GM18858 (cell line): ENCODE results near the gene CCHCR1.
A peak's percentile ranks its signal among the peaks of the same experiment; 100 is the strongest.

ENCODE experiments used
- ATAC-seq: cut with Tn5 transposase; IDR thresholded peaks from one replicate; pipeline ENCODE4 v1.9.1; 2021; ENCODE audit not compliant: unreplicated experiment

Gene CCHCR1

DNA sequence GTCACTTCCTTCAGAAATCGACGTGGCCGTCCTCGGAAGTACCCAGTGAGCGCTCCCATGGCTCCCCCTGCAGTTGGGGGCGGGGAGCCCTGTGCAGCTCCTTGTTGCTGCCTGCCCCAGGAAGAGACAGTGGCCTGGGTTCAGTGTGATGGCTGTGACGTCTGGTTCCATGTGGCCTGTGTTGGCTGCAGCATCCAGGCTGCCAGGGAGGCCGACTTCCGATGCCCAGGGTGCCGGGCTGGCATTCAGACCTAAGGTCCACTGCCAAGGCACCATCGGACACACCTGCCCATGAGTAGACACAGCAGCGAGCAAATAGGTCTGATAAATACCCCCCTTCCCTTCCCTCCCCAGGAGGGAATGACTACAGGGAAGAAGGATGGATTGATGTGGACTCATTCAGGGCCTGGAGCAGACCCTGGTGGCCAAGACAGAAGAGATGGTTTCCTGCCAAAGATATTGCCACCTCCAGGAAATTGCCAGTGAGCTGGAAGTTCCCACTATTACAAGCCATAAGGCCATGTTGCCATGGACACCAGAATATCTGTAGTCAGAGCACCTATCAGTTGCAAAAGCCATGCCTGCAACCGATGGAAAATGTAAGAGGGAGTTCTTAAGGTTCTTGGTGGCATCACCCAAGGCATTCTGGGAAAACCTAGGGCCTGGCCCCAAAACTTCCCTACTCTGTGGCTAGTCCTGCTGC lies 5.0 kb upstream of the CCHCR1 start:
- no peak for ATAC-seq

DNA sequence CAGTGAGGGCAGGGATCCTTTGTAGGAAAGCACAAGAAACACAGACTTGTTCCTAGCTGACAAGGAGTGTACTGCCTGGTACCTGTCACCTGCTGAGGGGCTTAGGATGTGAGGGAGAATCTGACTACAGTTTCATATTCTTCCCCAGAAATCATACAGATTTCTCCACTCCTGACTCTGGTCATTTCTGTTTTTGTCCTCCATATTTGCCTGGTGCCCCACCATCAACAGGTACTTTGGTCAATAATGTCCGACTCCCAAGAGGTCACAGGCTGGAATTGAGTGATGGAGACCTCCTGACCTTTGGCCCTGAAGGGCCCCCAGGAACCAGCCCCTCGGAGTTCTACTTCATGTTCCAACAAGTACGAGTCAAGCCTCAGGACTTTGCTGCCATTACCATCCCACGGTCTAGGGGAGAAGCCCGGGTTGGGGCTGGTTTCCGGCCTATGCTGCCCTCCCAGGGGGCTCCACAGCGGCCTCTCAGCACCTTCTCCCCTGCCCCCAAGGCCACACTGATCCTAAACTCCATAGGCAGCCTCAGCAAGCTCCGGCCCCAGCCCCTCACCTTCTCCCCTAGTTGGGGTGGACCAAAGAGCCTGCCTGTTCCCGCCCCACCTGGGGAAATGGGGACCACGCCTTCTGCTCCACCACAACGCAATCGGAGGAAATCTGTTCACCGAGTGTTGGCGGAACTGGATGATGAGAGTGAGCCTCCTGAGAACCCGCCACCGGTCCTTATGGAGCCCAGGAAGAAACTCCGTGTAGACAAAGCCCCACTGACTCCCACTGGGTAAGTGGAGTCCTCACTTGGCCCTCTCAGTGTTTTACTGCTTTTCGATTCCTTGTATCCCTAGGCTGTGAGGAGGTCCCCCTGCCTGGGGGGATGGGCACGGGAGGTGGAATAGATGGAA lies 3.9 kb upstream of the CCHCR1 start:
- ATAC-seq = no peak

DNA sequence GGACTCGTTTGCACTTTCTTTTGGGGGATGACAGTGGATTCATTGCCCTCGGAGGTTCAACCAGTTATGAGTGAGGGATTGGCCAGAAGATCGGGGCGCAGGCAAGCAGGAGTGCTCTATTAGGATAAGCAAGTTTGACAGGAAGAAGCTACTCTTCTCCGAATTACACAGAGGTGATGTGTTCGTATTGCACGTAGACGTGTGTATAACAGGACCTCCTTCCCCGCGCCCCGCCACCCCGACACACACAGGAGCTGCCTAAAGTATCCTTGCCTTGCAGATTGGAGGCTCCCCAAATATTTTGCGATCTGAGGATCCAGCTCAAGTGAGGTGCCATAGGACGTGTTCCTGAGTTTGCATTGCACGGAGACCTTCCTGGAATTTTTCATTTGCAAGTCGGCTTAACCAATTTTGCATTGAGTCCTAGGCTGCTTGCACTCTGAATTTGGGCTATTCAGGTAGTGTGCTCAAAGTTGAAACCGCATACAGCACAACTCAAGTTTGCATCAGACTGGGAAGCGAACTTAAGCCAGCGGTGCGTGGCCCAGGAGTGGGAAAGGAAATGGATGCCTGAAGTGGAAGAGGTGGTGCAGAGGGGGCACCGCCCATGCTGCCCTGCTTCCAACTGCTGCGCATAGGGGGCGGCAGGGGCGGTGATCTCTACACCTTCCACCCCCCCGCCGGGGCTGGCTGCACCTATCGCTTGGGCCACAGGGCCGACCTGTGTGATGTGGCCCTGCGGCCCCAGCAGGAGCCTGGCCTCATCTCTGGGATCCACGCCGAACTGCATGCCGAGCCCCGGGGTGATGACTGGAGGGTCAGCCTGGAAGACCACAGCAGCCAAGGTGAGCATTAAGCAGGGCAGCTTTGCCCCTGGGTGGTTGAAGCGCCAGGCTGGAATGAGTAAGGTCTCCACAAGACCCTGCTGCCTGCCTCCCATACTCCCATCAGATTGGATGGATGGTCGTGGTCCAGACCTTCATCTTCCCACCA lies 1.6 kb upstream of the CCHCR1 start:
- no peak for ATAC-seq

DNA sequence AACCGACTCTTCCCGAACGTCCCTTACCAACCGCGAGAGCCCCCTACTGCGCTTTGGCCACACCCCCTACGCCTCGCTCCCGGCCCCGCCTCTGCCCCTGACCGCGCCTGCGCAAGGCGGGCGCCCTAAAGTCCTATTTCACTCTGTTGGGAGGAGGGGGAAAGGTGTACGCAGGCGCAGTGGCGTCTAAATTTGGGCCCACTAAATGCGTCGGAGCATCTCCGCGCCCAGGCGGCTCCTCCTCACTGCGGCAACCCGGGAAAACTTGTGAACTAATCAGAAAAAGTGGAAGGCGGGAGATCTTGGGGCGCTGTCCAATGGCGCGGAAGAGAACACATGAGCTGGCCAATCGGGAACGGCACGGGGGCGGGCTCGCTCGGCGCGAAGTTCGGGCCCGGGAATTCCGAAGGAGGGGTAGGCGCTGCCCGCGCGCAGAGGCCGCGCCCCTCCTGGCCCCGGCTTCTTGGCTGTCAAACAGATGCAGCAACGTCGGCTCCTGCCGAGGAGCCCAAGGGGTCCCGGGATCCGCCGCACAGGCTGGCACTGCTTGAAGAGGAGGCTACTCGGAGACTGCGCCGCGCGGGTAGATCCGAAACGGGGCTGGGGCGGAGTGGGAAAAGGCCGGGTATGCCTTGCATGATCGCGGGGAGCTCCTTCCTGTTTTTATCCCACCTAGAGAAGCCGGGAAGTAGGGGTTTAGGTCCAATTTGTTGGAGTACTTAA lies 699 bp upstream of the CCHCR1 start, which contains the start of gene TCF19:
Gene TCF19, plus strand, starts transcription at position 450 of the 723 bp plus-strand sequence. CDS start 881 bp downstream, outside the sequence.
- ATAC-seq = peak; percentile 68

DNA sequence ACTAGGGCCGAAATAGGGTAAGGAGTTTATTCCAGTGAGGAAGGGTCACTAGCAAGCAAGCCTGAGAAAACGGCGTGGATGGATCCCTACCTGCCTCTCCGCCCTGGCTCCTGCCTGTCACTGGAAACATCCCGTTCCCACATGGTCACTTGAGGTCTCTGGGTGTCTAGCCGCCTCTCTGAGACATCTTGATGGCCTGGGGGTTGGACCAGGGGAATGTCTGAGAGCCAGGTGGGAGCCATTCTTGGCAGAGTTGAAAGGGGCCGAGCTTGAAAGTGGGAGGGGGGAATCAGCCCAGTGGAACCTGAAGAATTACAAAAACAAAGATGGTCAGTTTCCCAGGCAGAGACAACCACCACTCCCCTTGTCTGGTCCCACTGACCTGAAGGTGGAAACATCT lies 961 bp downstream of the CCHCR1 start:
- no peak for ATAC-seq

DNA sequence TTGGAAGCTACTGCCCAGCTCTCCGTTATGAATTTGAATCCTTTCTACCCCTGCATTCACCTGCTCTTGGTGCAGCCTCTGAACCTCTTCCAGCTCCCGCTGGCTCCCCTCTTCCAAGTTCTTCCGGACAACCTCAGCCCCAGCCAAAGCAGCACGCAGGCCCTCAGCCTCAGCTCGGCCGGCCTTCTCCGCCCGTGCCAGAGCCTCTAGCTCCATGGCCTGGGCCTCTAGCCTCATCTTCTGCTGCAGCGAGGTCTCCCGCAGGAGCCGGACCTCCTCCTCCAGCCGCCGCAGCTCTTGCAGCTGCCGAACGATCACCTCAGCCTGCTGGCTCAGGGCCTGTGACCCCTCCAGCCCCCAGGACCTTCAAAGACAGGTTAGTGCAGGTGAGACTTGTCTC lies 3.2 kb downstream of the CCHCR1 start:
- no peak for ATAC-seq

DNA sequence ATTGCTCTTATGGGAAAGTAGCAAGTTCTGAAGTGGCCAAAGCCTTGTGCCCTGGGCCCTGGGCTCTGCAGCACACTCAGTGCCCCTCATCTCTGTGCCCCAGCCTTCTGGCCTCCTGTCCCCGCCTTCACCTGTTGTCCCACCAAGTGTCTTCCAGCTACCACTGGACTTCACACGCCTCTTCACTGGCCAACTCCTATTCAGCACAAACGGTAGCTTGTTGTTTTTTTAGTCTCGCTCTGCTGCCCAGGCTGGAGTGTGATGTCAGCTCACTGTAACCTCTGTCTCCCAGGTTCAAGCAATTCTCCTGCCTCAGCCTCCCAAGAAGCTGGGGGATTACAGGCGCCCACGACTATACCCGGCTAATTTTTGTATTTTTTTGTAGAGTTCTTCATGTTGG lies 4.8 kb downstream of the CCHCR1 start:
- ATAC-seq = no peak

DNA sequence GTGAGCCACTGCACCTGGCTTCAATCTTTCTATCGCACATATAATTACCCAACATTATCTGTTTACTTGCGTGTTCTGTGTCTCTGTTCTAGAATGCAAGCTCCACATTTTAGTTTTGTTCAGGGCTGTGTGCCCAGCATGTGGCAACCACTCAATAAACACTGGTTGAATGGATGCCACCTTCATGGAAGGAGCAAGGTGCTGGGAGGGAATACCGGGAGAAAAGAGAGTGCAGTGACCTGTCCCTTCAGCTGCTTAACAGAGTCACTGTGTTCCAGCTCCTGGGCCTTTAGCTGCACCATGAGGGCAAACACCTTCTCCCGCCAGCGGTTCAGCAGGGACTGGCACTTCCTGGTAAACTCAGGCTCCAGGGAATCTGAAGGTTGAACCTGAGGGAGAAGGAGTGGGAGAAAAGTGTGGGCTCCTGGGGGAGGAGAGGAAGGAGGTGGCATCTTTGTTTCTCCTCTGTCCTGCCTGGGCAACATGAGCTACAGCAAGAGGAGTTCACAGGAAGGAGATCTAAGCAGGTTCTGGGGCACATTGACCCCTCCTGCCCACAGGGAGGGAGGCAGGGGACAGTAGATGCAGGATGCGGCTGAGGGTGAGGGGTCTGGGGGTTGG lies 7.7 kb downstream of the CCHCR1 start:
- ATAC-seq = no peak

DNA sequence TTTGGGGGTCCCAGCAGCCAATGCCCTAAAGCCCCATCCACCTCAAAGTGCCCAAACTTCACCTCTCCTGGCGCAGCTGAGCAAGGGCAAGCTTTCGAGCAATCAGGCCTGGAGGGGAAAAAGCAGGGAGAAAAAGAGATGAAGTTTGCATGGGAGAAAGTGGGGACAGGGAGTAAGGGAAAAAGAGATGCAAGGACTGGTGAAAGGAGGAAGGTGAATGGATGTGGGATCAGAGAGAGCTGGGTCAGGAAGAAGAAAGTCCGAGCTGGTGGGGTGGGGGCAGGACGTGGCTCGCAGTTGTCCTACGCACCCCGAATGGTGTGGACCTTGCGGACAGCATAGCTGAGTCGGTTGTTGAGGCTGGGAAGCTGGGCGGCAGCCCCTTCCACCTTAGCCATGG lies 12.2 kb downstream of the CCHCR1 start:
- no peak for ATAC-seq

DNA sequence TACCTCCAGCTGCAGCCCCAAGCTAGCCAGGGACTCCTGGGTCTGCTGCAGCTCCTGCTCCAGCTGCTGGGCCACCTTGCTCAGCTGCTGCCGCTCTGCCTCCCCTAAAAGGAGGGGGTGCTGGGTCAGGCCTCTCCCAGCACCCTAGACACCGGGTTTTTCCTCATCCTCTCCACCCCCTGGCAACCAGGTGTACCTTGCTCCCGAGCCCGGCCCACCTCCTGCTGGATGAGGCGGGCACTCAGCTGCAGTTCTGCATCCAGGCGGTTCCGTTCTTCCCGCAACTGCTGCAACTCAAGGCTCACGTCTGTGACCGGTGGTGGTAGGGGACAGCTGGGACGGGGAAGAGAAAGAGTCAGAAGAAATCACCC lies 12.6 kb downstream of the CCHCR1 start:
- ATAC-seq = no peak

DNA sequence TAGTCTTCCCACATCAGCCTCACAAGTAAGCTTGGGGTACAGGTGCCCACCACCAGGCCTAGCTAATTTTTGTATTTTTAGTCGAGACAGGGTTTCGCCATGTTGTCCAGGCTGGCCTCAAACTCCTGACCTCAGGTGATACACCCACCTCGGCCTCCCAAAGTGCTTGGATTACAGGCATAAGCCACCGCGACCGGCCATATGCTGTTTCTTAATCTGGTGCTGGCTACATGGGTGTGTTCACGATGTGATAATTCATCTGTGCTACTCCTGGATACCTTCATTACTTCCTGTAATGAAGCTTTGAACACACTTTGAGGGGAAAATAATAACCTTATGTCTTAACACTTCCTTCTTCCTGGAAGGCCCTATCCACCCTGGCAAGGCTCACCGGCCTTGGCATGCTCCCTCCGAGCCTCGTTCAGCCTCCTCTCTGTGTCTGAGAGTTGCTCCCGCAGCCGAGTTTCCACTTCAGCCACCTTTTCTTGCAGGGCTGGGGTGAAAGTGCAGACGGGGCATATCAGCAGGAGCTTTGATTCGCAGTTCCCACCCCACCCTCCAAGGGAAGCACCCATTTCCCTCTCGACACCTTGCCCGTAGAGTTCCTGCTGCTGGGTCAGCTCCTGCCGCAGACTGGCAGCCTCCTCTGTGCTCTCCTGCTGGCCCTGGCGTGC lies 13.2 kb downstream of the CCHCR1 start:
- ATAC-seq = no peak

DNA sequence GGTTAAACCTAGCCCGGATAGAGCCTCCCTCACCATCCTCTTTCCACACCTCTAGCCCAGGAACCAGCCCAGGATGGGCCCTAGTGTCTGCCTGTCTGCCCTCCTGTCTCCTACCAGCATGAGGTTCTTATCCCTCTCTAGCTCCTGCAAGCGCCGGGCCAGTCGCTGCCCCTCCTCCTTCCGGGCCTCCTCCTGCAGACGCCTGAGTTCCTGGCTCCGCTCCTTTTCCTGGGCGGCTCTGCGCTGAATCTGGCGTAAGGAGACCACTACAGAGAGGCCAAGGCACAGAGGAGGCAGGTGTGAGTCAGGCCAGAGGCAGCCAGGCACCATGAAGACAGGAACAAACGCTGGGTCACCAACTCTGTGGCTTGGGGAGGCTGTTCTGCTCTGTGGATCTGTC lies 14.5 kb downstream of the CCHCR1 start:
- no peak for ATAC-seq

DNA sequence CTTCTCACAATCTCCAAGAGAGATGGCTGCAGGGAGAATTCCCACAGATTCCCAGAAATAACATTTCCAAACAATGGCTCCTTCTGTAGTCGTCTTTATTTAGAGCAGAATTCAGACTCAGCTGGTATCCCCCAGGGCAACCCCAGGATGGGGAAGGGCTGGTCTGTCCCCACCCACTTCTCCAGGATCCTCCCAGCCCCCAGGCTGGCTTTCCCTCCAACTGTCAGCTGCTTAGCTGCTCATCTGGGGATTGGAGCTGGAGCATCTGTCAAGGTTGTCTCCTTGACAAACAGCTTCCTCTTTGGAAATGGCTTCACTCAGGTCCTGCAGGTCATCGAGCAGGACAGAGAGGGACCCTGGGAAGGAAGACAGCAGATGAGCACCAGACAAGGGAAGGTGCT lies 15.2 kb downstream of the CCHCR1 start:
- ATAC-seq = no peak

DNA sequence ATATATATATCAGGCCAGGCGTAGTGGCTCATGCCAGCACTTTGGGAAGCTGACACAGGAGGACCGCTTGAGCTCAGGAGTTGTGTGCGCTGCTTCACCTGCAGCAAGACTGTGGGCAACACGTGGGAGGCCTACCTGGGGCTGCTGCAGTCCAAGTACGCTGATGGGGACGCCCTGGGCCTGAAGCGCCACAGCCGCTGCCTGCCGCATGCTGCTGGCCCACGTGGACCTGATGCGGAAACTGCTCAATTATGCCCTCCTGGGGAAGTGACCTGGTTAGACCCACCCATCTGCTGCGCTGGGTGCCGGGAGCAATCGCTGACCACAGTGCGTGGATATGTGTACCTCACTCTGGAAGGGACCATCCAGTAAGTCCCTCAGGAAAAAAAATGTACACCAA lies 17.0 kb downstream of the CCHCR1 start:
- no peak for ATAC-seq

DNA sequence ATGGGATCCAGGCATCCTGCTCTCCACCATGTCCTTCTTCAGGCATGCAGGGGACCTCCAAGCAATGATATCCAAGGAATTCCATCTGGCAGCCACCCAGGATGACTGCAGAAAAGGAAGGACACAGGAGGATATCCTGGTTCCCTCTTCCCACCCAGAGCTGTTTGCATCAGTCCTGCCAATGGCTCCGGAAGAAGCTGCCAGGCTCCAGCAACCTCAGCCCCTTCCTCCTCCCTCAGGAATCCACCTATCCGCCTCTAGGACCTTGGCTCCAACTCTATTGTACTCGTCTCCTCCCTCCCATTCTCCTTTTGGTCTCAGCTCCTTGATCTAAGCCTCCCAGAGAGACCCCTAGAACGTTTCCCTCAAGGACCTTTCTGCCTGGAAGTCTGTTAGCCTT lies 18.0 kb downstream of the CCHCR1 start:
- no peak for ATAC-seq

DNA sequence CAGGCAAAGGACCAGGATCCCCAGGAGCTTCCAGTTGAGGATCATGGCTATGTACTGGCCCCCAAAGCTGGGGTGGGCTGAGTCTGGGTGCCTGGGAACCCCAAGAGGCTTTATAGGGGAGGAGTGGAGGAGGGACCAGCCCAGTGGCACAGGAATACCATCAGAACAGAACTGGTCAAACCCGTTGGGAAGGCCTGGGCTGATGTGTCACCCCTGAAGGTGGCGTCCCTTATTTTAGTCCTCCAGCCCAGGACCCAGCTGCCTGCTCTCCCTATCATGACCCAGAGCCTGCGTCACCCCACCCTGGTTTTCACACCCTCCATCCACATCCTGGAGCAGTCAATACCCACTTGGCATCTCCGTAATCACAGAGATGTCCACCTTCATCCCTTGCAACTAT lies 18.6 kb downstream of the CCHCR1 start, which contains the start of gene PSORS1C2:
Gene PSORS1C2, minus strand, starts transcription at position 85 of the 400 bp plus-strand sequence. Its CDS starts 40 bp downstream, at position 45.
- no peak for ATAC-seq

DNA sequence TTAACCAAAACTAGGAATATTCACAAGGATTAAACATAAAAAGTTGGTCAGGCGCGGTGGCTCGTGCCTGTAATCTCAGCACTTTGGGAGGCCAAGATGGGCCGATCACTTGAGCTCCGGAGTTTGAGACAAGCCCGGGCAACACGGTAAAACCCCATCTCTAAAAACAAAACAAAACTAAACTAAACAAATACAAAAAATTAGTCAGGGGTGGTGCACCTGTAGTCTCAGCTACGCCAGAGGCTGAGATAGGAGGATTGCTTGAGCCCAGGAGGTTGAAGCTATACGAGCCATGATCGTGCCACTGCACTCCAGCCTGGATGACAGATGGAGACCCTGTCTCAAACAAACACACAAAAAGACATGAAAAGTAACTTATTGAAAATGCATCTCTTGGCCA lies 21.9 kb downstream of the CCHCR1 start:
- ATAC-seq = no peak

DNA sequence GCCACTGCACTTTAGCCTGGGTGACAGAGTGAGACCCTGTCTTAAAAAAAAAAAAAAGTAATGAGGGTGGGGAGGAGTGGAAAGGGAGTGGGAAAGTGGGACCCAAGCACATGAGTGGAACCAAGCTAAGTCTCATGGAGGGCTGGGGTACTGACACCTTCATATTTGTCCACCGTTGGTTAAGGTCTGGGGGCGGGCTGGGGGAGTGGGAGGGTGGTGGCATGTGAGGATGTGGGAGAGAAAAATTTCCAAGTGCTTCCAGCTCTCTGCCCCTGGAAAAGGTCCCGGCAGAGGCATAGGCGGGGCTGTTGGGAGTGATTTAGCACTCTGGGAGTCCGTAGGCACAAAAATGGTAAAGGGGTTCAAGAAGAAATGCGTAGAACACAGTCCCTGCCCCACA lies 24.8 kb downstream of the CCHCR1 start:
- ATAC-seq = no peak

DNA sequence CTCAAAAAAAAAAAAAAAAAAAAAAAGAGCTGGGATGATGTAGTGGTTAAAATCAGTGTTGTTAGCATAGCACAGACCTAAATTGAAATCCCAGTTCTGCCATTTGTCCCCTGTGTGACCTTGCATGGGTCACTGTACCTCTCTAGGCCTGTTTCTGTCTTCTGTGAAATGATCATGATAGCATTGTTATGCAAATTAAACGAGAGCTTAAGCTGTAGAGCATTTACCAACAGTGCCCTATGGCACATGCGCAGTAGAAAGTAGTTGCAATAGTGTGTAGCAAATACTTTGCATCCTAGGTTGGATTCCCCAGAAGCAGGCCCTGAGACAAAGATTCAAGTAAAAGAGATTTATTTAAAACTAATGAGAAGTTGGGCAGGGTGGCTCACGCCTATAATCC lies 26.0 kb downstream of the CCHCR1 start:
- ATAC-seq = no peak
